AG09309 (cell line): ENCODE results near the gene NMRK2.

Experiments used
- DNase-seq: peaks from one replicate; pipeline ENCODE4 v3.0.0-alpha.2; 2010; ENCODE audit warnings: low read depth
- H3K4me3 ChIP-seq: 2 replicates; pipeline ENCODE4 v1.5.1; 2011; ENCODE audit warnings: mild to moderate bottlenecking, low read depth, low read length, moderate library complexity; ENCODE audit not compliant: control insufficient read depth
- TF ChIP-seq, protein P1 (sequence below): IDR thresholded peaks from 2 replicates; pipeline ENCODE4 v1.5.1; 2011; ENCODE audit warnings: mild to moderate bottlenecking, low read depth, low read length, inconsistent platforms; ENCODE audit not compliant: insufficient read depth, control insufficient read depth; ENCODE audit errors: missing control alignments

Gene NMRK2

GRCh38 chr19:3968556-3969434 is 35.9 kb downstream of the NMRK2 start:
- TF ChIP-seq, protein P1, sequence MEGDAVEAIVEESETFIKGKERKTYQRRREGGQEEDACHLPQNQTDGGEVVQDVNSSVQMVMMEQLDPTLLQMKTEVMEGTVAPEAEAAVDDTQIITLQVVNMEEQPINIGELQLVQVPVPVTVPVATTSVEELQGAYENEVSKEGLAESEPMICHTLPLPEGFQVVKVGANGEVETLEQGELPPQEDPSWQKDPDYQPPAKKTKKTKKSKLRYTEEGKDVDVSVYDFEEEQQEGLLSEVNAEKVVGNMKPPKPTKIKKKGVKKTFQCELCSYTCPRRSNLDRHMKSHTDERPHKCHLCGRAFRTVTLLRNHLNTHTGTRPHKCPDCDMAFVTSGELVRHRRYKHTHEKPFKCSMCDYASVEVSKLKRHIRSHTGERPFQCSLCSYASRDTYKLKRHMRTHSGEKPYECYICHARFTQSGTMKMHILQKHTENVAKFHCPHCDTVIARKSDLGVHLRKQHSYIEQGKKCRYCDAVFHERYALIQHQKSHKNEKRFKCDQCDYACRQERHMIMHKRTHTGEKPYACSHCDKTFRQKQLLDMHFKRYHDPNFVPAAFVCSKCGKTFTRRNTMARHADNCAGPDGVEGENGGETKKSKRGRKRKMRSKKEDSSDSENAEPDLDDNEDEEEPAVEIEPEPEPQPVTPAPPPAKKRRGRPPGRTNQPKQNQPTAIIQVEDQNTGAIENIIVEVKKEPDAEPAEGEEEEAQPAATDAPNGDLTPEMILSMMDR: no peak
- peak; percentile 95 for DNase-seq
- H3K4me3 ChIP-seq: peak overlapping the region; percentile 93

DNA sequence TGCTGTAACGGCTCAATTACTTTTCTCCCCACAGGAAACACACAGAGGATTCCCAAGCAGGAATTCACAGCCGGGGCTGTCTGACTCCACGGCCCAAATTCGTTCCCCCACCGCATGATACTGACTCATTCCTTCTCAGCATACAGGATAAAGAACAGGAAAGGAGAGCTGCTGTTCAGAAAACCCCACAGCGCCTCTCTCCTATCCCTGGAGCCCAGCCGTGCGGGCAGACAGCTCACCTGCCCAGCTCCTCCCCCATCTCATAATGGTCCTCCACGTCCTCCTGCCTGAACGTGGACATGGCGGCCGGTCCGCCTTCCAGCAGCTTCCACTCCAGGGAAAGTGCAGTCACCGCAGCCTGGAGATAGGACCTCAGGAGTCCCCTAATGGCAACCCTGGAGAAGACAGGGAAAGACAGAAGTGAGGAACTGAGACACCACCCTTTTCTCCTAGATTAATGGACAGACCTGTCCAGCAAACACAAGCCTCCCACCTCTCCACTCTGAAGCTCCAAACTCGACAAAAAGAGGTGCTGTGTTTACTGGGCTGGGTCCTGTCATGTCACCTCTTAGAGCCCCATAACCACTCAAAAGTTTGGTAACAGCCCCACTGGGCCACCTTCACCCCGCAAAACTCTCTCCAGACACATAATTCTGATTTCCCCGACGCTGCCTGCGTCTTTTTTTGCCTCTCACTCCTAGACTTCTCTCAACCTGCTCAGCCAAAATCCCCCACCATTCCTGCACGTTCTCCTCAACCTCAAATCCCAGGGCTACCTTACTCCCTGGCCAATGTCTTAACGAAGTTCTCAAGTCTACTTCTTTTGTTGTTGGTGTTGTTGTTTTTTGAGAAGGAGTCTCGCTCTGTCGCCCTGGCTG is 36.8 kb downstream of the NMRK2 start:
- DNase-seq: peak; percentile 49
- TF ChIP-seq, protein P1: peak; percentile 42
- peak overlapping the region; percentile 93 for H3K4me3 ChIP-seq

GRCh38 chr19:3970313-3970807 is 37.5 kb downstream of the NMRK2 start:
- no peak for DNase-seq
- H3K4me3 ChIP-seq: peak overlapping the region; percentile 93
- TF ChIP-seq, protein P1: no peak

- peak within 1 kb of the TSS; percentile 93 for H3K4me3 ChIP-seq
- peak; percentile 91 for DNase-seq
- TF ChIP-seq, protein P1: no peak
Measured at GRCh38 chr19:3970808-3971598, 38.1 kb downstream of the NMRK2 start, which contains the start of gene DAPK3. DAPK3 (minus strand) TSS chr19:3971099; CDS start chr19:3969735, 1,364 bp downstream.

DNA sequence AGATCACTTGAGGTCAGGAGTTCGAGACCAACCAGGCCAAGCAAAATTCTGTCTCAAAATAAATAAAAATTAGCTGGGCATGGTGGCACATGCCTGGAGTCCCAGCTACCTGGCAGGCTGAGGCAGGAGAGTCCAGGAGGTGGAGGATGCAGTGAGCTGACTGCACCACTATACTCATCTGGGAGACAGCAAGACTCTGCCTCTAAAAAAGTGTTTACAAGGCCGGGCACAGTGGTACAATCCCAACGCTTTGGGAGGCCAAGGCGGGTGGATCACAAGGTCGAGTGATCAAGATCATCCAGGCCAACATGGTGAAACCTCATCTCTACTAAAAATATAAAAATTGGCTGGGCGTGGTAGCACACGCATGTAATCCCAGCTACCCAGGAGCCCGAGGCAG is 42.3 kb downstream of the NMRK2 start:
- no peak for DNase-seq
- H3K4me3 ChIP-seq: no peak overlapping the region
- TF ChIP-seq, protein P1: no peak
